ENCODE measurements around the gene MLST8. TPM values are rescaled to one million over a fixed set of nuclear protein-coding genes. Genes with fewer than 3 reads are reported as not detected.

MLST8 gene
- total RNA-seq, 2 donors from 2014 or later = 32.4 to 59.0 TPM

- Histone ChIP-seq H3K4me1 (no peaks in the 10 kb centered on the region), H3K4me3 (no peak overlapping the region)
- intact Hi-C loops (cut with DNase I) = no loop called here
Observed at GRCh38 chr16:2177101-2177500, 28.2 kb upstream of the MLST8 start.

GRCh38 chr16:2177561-2177960 is 27.7 kb upstream of the MLST8 start:
- intact Hi-C loops (cut with DNase I) = no loop called here
- H3K27me3 ChIP-seq = no peaks in the 10 kb centered on the region
- no peak for TF ChIP-seq POLR2A (IDR thresholded peaks at IDR 0.05)
- no peak for TF ChIP-seq CTCF (IDR thresholded peaks at IDR 0.05)
- H3K36me3 ChIP-seq (replicated peaks in 1 of 2; ENCODE audit: insufficient read depth in 1 of 2, low read depth in 2 of 2) = peaks cover 10 to 23% of the 10 kb centered on the region in 2 donors
- H3K27ac ChIP-seq = no peak overlapping the region
- ATAC-seq (no peak), DNase-seq (no peak)
- H3K9me3 ChIP-seq = no peaks in the 10 kb centered on the region
- WGBS, 2 donors = 92 to 99% methylated on average over 17 to 19 of the region's 20 CpGs
- H3K4me1 ChIP-seq = no peaks in the 10 kb centered on the region
- H3K4me3 ChIP-seq = no peak overlapping the region

More at GRCh38 chr16:2177101-2177500, 28.2 kb upstream of the MLST8 start:
- no peak for ATAC-seq
- peaks cover 10 to 23% of the 10 kb centered on the region in 2 donors for H3K36me3 ChIP-seq (replicated peaks in 1 of 2; ENCODE audit: insufficient read depth in 1 of 2, low read depth in 2 of 2)
- WGBS, 2 donors = 91 to 95% methylated on average over 16 of the region's 18 CpGs
- no peaks in the 10 kb centered on the region for H3K9me3 ChIP-seq
- no peak for TF ChIP-seq POLR2A (IDR thresholded peaks at IDR 0.05)
- H3K27me3 ChIP-seq = no peaks in the 10 kb centered on the region
- no peak for DNase-seq
- H3K27ac ChIP-seq = no peak overlapping the region

GRCh38 chr16:2178321-2179106 is 26.7 kb upstream of the MLST8 start:
- no peaks in the 10 kb centered on the region for H3K9me3 ChIP-seq
- no peak for DNase-seq
- H3K36me3 ChIP-seq (replicated peaks in 1 of 2; ENCODE audit: insufficient read depth in 1 of 2, low read depth in 2 of 2) = peaks cover 10 to 18% of the 10 kb centered on the region in 2 donors

GRCh38 chr16:2179107-2179501 is 26.1 kb upstream of the MLST8 start:
- DNase-seq (no peak), ATAC-seq (no peak)
- H3K27me3 ChIP-seq = no peaks in the 10 kb centered on the region
- WGBS, 2 donors = 56 to 81% methylated on average over 3 to 22 of the region's 50 CpGs
- H3K9me3 ChIP-seq = no peaks in the 10 kb centered on the region
- peaks cover 4 to 12% of the 10 kb centered on the region in 2 donors for H3K36me3 ChIP-seq (replicated peaks in 1 of 2; ENCODE audit: insufficient read depth in 1 of 2, low read depth in 2 of 2)
- H3K4me1 ChIP-seq = no peaks in the 10 kb centered on the region
- H3K27ac ChIP-seq = no peak overlapping the region
- H3K4me3 ChIP-seq = no peak overlapping the region
- TF ChIP-seq POLR2A (IDR thresholded peaks at IDR 0.05) = no peak
- TF ChIP-seq CTCF (IDR thresholded peaks at IDR 0.05) = no peak
- intact Hi-C loops (cut with DNase I) = no loop called here

More at GRCh38 chr16:2178321-2179106, 26.7 kb upstream of the MLST8 start:
- H3K4me3 ChIP-seq = no peak overlapping the region
- TF ChIP-seq POLR2A (IDR thresholded peaks at IDR 0.05) = no peak
- TF ChIP-seq CTCF (IDR thresholded peaks at IDR 0.05) = no peak
- 33 to 56% methylated on average over 28 to 62 of the region's 106 CpGs for WGBS, 2 donors
- no peak overlapping the region for H3K27ac ChIP-seq
- H3K4me1 ChIP-seq = no peaks in the 10 kb centered on the region
- intact Hi-C loops (cut with DNase I) = no loop called here
- ATAC-seq = no peak
- H3K27me3 ChIP-seq = no peaks in the 10 kb centered on the region

GRCh38 chr16:2179576-2179975 is 25.7 kb upstream of the MLST8 start:
- no peaks in the 10 kb centered on the region for H3K4me1 ChIP-seq
- no peak overlapping the region for H3K4me3 ChIP-seq
- 94 to 98% methylated on average over 10 to 18 of the region's 31 CpGs for WGBS, 2 donors
- DNase-seq (no peak), ATAC-seq (no peak)
- no peaks in the 10 kb centered on the region for H3K9me3 ChIP-seq
- H3K27ac ChIP-seq = no peak overlapping the region
- no peaks in the 10 kb centered on the region for H3K27me3 ChIP-seq
- intact Hi-C loops (cut with DNase I) = no loop called here
- peaks cover 3 to 12% of the 10 kb centered on the region in 2 donors for H3K36me3 ChIP-seq (replicated peaks in 1 of 2; ENCODE audit: insufficient read depth in 1 of 2, low read depth in 2 of 2)
- TF ChIP-seq CTCF (IDR thresholded peaks at IDR 0.05) (no peak), POLR2A (IDR thresholded peaks at IDR 0.05) (no peak)

All from body of pancreas (tissue), 4 donors.